Stimulated activated CD4-positive, alpha-beta T cell treated with anti-CD3 and anti-CD28 coated beads, Interleukin-1b, Interleukin-23, amount 100 ng/mL, for 24 hours (primary cell): Measurements from ENCODE around the gene DNAH8.

ENCODE experiments used
- DNase-seq, 4 experiments: peaks; one replicate each; pipeline ENCODE4 v3.0.0-alpha.2; 2020; ENCODE audit warnings: low read depth in 4 of 4, low spot score in 1 of 4

Gene DNAH8

DNA sequence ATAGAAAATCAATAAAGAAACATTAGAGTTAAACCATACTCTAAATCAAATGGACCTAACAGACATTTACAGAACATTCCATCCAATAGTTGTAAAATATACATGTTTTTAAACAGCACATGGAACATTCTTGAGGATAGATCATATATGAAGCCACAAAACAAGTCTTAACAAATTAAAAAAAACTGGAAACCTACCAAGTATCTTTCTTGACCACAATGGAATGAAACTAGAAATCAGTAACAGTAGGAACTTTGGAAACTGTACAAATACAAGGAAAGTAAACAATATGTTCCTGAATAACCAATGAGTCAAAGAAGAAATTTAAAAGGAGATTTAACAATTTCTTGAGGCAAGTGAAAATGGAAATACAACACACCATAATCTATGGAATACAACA is 242.3 kb downstream of the DNAH8 start:
- no peak for DNase-seq

- DNase-seq: no peak
These were observed 244.0 kb downstream of the DNAH8 start for GRCh38 chr6:38959138-38959537.

DNA sequence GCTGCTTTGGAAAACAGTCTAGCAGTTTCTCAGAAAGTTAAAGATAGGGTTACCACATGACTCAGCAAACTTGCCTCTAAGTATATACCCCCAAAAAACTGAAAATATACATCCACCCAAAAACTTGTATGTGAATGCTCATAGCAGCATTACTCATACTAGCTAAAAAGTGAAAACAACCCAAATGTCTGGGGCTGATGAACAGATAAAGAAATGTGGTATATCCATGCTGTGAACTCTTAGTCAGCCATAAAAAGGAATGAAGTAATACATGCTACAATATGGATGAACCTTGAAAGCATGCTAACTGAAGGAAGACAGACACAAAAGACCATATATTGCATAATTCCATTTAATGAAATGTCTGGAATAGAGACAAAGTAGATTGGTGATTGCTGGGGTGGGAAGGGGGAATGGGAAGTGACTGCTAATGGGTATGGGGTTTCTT is 253.6 kb downstream of the DNAH8 start:
- DNase-seq: no peak

- peak in 1 of 4 experiments; percentile 2 for DNase-seq
These were observed 258.3 kb downstream of the DNAH8 start for GRCh38 chr6:38973178-38974057.

DNA sequence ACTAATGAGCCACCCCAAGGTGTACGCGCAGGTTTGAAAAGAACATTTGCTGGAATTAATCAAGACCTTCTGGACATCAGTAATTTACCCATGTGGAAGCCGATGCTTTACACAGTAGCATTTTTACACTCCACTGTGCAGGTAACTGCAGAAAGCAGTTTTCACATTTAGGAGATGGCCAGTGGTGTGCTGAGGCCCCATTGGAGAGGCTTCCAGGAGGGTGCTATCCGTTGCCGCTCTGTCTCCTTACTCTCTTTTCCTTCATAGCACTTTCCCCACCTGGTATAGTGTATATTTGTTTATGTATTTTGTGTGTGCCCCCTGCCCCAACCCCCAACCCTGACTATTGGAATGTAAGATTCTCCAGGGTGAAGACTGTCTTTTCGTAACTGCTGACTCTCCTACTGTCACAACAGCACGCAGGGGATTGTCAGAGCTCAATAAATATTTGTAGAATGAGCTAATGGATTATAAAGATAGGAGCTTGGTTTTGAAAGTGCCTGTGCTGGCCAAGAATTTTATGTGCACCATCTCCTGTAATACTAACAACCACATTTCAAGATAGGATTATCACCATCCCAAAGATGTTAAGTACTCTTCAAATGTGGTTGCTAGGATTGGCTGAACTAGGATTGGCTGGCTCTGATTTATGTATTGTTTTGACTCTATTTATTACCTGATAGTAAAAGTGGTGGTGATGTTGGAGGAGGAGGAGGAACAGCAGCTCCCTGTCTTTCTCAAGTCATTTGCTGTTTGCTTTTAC is 259.5 kb downstream of the DNAH8 start:
- no peak for DNase-seq

GRCh38 chr6:38975621-38976049 is 260.5 kb downstream of the DNAH8 start:
- no peak for DNase-seq

DNA sequence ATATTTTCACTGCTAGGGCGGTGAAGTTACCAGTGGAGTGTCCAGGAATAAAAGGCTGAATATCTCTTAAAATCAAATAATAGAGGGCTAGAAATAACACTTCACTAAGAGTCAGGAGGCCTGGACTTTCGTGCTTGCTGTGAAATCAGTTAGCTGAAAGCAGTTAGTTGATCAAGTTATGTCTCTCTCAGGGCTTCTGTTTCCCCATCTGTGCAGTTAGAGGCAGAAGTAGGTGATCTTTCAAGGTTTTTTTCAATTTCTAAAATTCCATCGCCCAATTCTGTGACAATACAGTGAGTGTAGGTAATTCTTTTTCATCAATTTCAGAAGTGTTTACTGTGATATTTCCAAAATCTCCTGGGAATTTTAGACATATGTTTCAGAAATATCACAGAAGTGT is 260.9 kb downstream of the DNAH8 start:
- DNase-seq: no peak

GRCh38 chr6:38976801-38977500 is 261.8 kb downstream of the DNAH8 start:
- DNase-seq: no peak

GRCh38 chr6:38978139-38978704 is 263.1 kb downstream of the DNAH8 start:
- no peak for DNase-seq

DNA sequence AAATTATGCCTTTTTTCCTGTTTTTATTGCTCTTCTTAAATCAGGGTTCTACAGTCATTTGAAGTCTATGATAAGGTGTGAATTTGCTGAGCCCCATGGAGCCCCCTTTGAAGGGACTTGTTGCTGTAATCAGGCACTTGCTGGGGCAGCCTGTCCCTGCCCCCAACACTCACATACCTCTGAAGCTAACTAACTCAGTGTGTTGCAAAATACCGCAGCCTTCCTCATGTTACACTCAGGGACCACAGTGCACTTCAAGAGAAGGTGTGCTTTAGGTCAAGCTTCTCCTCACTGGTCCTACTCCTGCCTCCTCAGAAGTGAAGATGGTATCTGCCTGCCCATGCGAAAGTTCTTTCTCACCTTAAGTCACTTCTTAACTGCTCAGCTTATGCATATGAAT is 267.4 kb downstream of the DNAH8 start:
- DNase-seq: no peak

DNA sequence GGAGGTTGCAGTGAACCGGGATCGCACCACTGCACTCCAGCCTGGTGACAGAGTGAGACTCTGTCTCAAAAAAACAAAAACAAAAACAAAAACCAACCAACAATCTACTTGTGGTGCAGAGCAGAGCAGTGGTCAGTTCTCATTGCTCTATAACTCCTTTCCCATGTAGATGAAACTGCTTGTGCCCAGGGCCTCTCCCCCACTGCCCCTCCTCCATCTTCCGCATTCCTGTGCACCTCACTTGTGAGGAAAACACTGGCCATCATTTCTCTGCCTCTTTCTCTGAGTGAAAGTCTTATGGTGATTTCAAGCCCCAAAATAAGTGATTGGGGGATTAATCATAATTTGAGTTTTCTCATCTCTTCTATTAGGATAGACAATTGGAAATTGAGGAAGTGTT is 269.6 kb downstream of the DNAH8 start:
- no peak for DNase-seq

DNA sequence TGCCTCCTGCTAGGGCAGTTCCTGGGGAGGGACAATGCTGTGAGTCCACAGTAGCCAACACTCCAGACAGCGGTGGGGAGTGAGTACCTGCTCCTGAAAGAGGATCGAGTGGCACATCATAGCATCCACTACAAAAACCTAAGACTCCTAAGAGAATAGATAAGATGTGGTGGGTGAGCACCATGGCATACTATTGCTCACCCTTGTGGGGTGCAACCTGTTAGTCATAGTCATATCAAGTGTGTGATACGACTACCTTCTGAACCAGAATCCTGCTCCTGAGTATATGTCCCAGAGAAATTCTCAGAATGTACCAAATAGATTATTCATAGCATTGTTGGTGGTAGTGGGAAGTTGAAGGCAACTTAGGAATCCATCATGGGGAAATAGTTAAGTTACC is 270.7 kb downstream of the DNAH8 start:
- DNase-seq: no peak

DNA sequence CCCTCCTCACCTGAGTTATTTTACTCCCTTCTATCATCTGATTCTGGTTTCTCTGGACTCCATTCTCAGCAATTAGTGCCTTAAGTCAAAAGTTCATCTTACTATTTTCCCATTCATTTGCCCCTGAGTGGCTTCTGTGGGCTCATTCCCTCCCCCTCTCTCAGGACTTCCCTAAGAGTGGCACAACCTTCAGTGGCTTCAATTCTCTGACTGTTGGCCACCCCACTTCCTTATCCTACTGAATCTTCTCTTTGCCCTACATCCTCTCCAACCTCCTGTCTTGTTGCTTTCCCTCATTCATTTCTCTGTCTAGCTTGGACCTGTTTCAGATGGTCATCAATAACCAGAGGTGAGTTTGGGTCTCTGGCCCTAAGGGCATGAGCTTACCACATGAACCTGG is 272.4 kb downstream of the DNAH8 start:
- DNase-seq: no peak

DNA sequence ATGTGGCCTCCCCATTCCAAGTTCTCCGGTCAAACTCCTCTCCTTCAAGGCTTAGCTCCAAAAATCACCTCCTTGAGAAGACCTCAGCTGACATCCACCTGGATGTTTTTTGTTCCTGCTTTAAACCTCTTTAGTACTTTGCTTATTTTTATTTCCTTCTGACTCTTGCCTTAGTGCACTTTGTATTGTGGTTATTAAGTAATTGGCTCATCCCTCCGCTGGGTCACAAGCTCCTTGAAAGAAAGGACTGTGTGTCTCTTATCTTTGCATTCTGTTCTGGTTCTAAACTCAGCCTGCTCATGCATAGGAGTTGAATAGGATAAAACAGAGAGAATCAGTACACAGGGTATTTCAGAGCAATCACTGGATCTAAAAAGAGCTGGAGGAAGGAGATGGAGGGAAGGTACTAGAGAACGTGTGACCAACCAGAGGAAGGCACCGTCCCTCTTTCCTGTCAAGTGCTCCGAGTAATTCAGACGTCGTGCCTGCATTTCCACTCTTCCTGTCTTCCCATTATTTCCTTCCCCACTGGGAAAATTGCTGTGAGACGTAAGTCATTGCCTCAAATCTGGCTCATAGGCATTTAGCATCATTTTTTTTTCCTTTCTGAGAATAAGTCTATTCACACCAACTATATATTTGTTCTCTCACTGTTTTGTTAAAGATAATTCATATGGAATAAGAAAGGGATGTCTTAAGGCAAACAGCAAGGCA is 273.8 kb downstream of the DNAH8 start:
- no peak for DNase-seq

DNA sequence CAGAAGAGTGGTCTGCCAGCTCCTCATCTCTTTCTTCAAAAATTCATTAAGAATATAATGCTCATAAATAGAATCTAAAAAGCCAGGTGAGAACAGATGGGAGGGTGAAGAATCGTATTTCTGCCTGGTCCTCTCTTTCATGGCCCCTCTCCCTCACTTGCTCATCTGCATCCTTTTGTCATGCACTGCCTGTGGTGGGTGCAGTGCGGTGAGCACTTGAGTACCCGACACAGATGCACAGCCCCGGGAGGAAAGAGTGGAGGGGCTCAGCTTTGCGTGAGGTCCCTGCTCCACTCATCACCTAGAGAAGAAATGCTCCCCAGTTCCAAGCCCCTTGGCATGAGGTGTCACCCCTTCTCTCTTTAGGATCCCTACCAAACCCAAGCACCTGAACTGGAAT is 275.4 kb downstream of the DNAH8 start:
- DNase-seq: no peak

DNA sequence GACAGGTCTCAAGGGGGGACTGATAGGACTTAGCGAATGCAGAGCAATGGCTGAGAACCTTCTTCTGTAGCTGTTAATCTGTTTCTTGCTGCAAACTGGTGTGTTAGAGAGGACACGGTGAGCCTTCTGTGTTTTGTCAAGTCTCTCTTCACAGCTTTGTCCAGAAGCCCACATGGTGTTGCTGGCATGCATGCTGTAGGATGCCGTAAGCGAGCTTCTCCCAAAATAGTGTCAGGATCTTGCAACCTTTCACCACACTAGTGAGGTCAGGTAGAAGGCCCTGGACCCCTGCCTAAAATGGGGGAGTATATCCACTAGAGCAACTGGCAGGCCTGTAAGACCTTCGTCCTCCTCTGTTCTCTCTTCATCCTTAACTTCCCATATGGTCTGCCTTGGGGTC is 281.6 kb downstream of the DNAH8 start:
- DNase-seq: no peak

GRCh38 chr6:38997128-38997761 is 282.1 kb downstream of the DNAH8 start:
- DNase-seq: peak in 2 of 4 experiments; percentile 12 to 16

- DNase-seq: no peak
These were observed 288.0 kb downstream of the DNAH8 start for GRCh38 chr6:39003072-39003471.

- no peak for DNase-seq
These were observed 288.4 kb downstream of the DNAH8 start for GRCh38 chr6:39003492-39003891.

- no peak for DNase-seq
These were observed 289.7 kb downstream of the DNAH8 start for GRCh38 chr6:39004801-39005200.
